CD4-positive, alpha-beta memory T cell (primary cell): ENCODE data around the gene CDHR5. TPM values are rescaled to one million over a fixed set of nuclear protein-coding genes. Genes with fewer than 3 reads are reported as not detected.

Experiments used
- CTCF ChIA-PET: fragments of 350-600 bp; sonication (Branson Sonifier 250); formaldehyde crosslinking; loops from one replicate; lab custom pipeline; 2021; ENCODE audit warnings: inconsistent platforms; ENCODE audit not compliant: partially characterized antibody; lab: Charles Lee
- POLR2A ChIA-PET: fragments of 350-600 bp; sonication (Branson Sonifier 250); formaldehyde crosslinking; loops from one replicate; lab custom pipeline; 2021; ENCODE audit not compliant: partially characterized antibody; lab: Charles Lee
- DNase-seq, 5 donors: peaks; one replicate each; pipeline versions ENCODE4 v3.0.0 to v3.0.0-alpha.2; 2020 to 2022; ENCODE audit warnings: mixed read lengths in 1 of 5
- H3K27ac ChIP-seq: one replicate; pipeline ENCODE4 v1.7.0; 2013; ENCODE audit warnings: low read depth, low read length
- H3K27me3 ChIP-seq: 2 replicates; pipeline ENCODE4 v1.7.0; 2013; ENCODE audit warnings: mild to moderate bottlenecking, low read length, moderate library complexity; ENCODE audit not compliant: insufficient read depth
- H3K36me3 ChIP-seq: 2 replicates; pipeline ENCODE4 v1.7.0; 2013; ENCODE audit warnings: mild to moderate bottlenecking, low read length, moderate library complexity; ENCODE audit not compliant: insufficient read depth
- H3K4me1 ChIP-seq: 2 replicates; pipeline ENCODE4 v1.7.0; 2013; ENCODE audit warnings: mild to moderate bottlenecking, low read length, moderate library complexity; ENCODE audit not compliant: insufficient read depth
- H3K4me3 ChIP-seq, 2 donors: one replicate each; pipeline ENCODE4 v1.7.0; 2013; ENCODE audit warnings: low read length in 2 of 2, mild to moderate bottlenecking in 1 of 2
- H3K9me3 ChIP-seq, 2 donors: one replicate each; pipeline ENCODE4 v1.7.0; 2013; ENCODE audit warnings: low read length in 2 of 2, control low read depth in 1 of 2; ENCODE audit not compliant: control insufficient read depth in 1 of 2
- H3K27ac Mint-ChIP-seq, 7 donors: one replicate each; pipeline ENCODE4 v1.8.0; 2020 to 2021; ENCODE audit warnings: mixed read lengths in 7 of 7, mild to moderate bottlenecking in 6 of 7, inconsistent platforms in 3 of 7, moderate library complexity in 3 of 7
- H3K27me3 Mint-ChIP-seq, 2 donors: one replicate each; pipeline ENCODE4 v1.8.0; 2020 to 2021; ENCODE audit warnings: mixed read lengths in 2 of 2
- H3K36me3 Mint-ChIP-seq, 2 donors: one replicate each; pipeline ENCODE4 v1.8.0; 2020 to 2021; ENCODE audit warnings: mixed read lengths in 2 of 2, inconsistent platforms in 1 of 2, mild to moderate bottlenecking in 1 of 2
- H3K4me1 Mint-ChIP-seq, 4 donors: one replicate each; pipeline ENCODE4 v1.8.0; 2020 to 2021; ENCODE audit warnings: mixed read lengths in 4 of 4, mild to moderate bottlenecking in 1 of 4
- H3K4me3 Mint-ChIP-seq, 8 donors: one replicate each; pipeline ENCODE4 v1.8.0; 2020 to 2021; ENCODE audit warnings: mixed read lengths in 8 of 8, mild to moderate bottlenecking in 7 of 8, moderate library complexity in 6 of 8, inconsistent platforms in 3 of 8
- H3K9me3 Mint-ChIP-seq, 8 donors: one replicate each; pipeline ENCODE4 v1.8.0; 2020 to 2021; ENCODE audit warnings: mixed read lengths in 8 of 8, mild to moderate bottlenecking in 5 of 8, inconsistent platforms in 3 of 8, moderate library complexity in 1 of 8
- intact Hi-C: fragments of 100-400 bp; cut with micrococcal nuclease; formaldehyde crosslinking; loops from one replicate; pipeline ENCODE4 v1.15.1; 2023
- polyA plus RNA-seq, 2 donors: library from polyadenylated mRNA; unstranded; fragments of 300-500 nt; fragmentation: Illumina TruSeq; gene quantifications; one replicate each; pipeline ENCODE4 v1.2.3, GENCODE V29; 2021
- total RNA-seq, 2 experiments: library from RNA; stranded (reverse); gene quantifications; one replicate each; pipeline ENCODE4 v1.2.3, GENCODE V29; 2021

Gene CDHR5
- total and polyA plus RNA-seq, 4 experiments from 2014 or later: not detected

GRCh38 chr11:611001-611996 lies 13.5 kb downstream of the CDHR5 start:
- intact Hi-C loops: no loop called here

DNA sequence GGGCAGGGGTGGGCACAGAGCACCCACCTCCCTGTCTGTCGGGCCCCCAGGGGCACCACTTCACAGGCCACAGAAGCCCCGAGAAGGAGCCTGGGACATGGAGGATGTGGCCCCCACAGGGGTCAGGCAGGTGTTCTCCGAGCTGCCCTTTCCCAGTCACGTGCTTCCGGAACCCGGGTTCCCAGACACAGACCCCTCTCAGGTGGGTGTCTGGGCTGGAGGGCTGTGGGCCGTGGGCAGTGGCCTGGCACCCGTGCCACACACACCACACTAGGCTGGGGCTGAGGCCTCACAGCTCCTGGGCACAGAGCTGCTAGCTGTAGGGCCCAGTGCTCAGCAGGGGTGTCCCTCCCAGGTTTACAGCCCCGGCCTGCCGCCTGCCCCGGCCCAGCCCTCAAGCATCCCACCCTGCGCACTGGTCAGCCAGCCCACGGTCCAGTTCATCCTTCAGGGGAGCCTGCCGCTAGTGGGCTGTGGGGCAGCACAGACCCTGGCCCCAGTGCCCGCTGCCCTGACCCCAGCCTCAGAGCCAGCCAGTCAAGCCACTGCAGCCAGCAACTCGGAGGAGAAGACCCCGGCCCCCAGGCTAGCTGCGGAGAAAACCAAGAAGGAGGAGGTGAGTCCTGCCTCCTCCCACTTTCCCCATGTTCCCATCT lies 14.5 kb downstream of the CDHR5 start:
- H3K9me3 Mint-ChIP-seq: no peaks in the 10 kb centered on the region
- intact Hi-C loops: no loop called here
- no peaks in the 10 kb centered on the region for H3K27me3 ChIP-seq
- peak in 1 of 5 donors; percentile 17 for DNase-seq
- POLR2A ChIA-PET: interaction anchor here (2.5 kb wide), 1 partner anchor 75 kb away, joined by 7 read pairs; the partner anchor contains the start of gene HRAS
- H3K27ac ChIP-seq: no peak overlapping the region
- H3K27ac Mint-ChIP-seq: peak overlapping the region in 2 of 7 donors; percentile 70 to 93
- no peak overlapping the region for H3K4me3 ChIP-seq
- no peak overlapping the region for H3K4me3 Mint-ChIP-seq
- H3K27me3 Mint-ChIP-seq: no peaks in the 10 kb centered on the region
- H3K4me1 Mint-ChIP-seq: peaks cover 4 to 23% (median 15%) of the 10 kb centered on the region in 4 donors
- H3K36me3 ChIP-seq: peaks cover 68% of the 10 kb centered on the region
- no peaks in the 10 kb centered on the region for H3K9me3 ChIP-seq
- CTCF ChIA-PET: no interaction called here
- peaks cover 23% of the 10 kb centered on the region for H3K4me1 ChIP-seq
- H3K36me3 Mint-ChIP-seq: peaks cover 10 to 33% of the 10 kb centered on the region in 2 donors

More at GRCh38 chr11:611001-611996, 13.5 kb downstream of the CDHR5 start:
- Histone ChIP-seq H3K4me3 (no peak overlapping the region), H3K4me1 (peaks cover 25% of the 10 kb centered on the region), H3K27ac (no peak overlapping the region), H3K27me3 (no peaks in the 10 kb centered on the region), H3K36me3 (peaks cover 58% of the 10 kb centered on the region), H3K9me3 (no peaks in the 10 kb centered on the region)
- Mint-ChIP-seq H3K9me3 (peaks cover 0 to 2% (median 0%) of the 10 kb centered on the region in 8 donors), H3K27ac (peak overlapping the region in 5 of 7 donors; percentile 88 to 95 (median 93)), H3K4me1 (peaks cover 5 to 31% (median 18%) of the 10 kb centered on the region in 4 donors), H3K36me3 (peaks cover 10 to 33% of the 10 kb centered on the region in 2 donors), H3K4me3 (no peak overlapping the region), H3K27me3 (no peaks in the 10 kb centered on the region)
- peak in 1 of 5 donors; percentile 12 for DNase-seq
- ChIA-PET POLR2A (interaction anchor here (0.8 to 4.1 kb wide), 9 partner anchors 33 to 185 kb away, joined by 3 to 27 read pairs (median 3); partner anchors contain the start of genes DEAF1, HRAS, PHRF1 and TMEM80), CTCF (no interaction called here)

DNA sequence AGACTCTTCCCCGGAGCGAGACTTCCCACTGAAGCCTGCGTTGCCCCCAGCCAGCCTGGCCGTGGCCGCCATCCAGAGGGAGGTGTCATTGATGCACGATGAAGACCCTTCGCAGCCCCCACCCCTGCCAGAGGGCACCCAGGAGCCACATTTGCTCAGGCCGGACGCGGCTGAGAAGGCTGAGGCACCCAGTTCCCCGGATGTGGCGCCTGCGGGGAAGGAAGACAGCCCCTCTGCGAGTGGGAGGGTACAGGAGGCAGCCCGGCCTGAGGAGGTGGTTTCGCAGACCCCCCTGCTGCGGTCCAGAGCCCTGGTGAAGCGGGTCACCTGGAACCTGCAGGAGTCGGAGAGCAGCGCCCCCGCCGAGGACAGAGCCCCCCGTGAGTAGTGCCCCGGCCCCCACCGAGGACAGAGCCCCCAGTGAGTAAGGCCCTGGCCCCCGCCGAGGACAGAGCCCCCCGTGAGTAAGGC lies 15.4 kb downstream of the CDHR5 start:
- peaks cover 14% of the 10 kb centered on the region for H3K4me1 ChIP-seq
- POLR2A ChIA-PET: no interaction called here
- no peaks in the 10 kb centered on the region for H3K27me3 ChIP-seq
- no peak overlapping the region for H3K27ac ChIP-seq
- intact Hi-C loops: no loop called here
- Mint-ChIP-seq H3K4me3 (no peak overlapping the region), H3K4me1 (peaks cover 2 to 21% (median 11%) of the 10 kb centered on the region in 4 donors), H3K9me3 (no peaks in the 10 kb centered on the region), H3K36me3 (peaks cover 14 to 39% of the 10 kb centered on the region in 2 donors), H3K27ac (peak overlapping the region in 1 of 7 donors; percentile 29), H3K27me3 (no peaks in the 10 kb centered on the region)
- H3K9me3 ChIP-seq: no peaks in the 10 kb centered on the region
- H3K4me3 ChIP-seq: no peak overlapping the region
- peaks cover 74% of the 10 kb centered on the region for H3K36me3 ChIP-seq
- CTCF ChIA-PET: no interaction called here
- peak in 1 of 5 donors; percentile 25 for DNase-seq

- no peak overlapping the region for H3K27ac ChIP-seq
- ChIA-PET CTCF (no interaction called here), POLR2A (no interaction called here)
- Mint-ChIP-seq H3K27ac (peak overlapping the region in 3 of 7 donors; percentile 53 to 79 (median 68)), H3K4me3 (no peak overlapping the region), H3K27me3 (no peaks in the 10 kb centered on the region), H3K4me1 (peaks cover 2 to 15% (median 8%) of the 10 kb centered on the region in 4 donors), H3K36me3 (peaks cover 18 to 44% of the 10 kb centered on the region in 2 donors), H3K9me3 (no peaks in the 10 kb centered on the region)
- DNase-seq: no peak
- no peaks in the 10 kb centered on the region for H3K27me3 ChIP-seq
- no peak overlapping the region for H3K4me3 ChIP-seq
- intact Hi-C loops: no loop called here
- H3K36me3 ChIP-seq: peaks cover 74% of the 10 kb centered on the region
- no peaks in the 10 kb centered on the region for H3K9me3 ChIP-seq
- peaks cover 9% of the 10 kb centered on the region for H3K4me1 ChIP-seq
Measured at GRCh38 chr11:608791-609251, 15.9 kb downstream of the CDHR5 start.

- CTCF ChIA-PET: no interaction called here
- intact Hi-C loops: no loop called here
Measured at GRCh38 chr11:607971-608659, 16.6 kb downstream of the CDHR5 start.

DNA sequence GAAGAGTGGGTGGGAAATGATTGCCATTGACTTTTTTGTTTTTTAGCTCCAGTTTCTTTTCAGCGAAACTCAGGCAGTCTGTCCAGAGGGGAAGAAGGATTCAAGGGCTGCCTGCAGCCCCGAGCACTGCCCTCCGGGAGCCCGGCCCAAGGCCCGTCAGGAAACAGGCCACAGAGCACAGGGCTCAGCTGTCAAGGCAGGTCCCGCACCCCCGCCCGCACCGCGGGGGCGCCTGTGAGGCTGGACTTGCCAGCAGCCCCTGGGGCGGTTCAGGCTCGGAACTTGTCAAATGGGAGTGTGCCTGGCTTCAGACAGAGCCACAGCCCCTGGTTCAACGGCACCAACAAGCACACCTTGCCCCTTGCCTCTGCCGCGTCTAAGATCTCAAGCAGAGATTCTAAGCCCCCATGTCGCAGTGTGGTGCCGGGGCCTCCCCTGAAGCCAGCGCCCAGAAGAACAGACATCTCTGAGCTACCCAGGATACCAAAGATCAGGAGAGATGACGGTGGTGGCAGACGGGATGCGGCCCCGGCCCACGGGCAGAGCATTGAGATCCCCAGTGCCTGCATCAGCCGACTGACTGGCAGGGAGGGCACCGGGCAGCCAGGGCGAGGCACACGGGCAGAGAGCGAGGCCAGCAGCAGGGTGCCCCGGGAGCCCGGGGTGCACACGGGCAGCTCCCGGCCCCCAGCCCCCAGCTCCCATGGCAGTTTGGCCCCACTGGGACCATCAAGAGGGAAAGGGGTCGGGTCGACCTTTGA lies 17.6 kb downstream of the CDHR5 start:
- Mint-ChIP-seq H3K4me1 (peaks cover 2 to 5% (median 2%) of the 10 kb centered on the region in 4 donors), H3K9me3 (no peaks in the 10 kb centered on the region), H3K36me3 (peaks cover 18 to 47% of the 10 kb centered on the region in 2 donors), H3K27ac (peak overlapping the region in 5 of 7 donors; percentile 5 to 73 (median 48)), H3K4me3 (no peak overlapping the region), H3K27me3 (no peaks in the 10 kb centered on the region)
- CTCF ChIA-PET: interaction anchor here (1.1 kb wide), 1 partner anchor 31 kb away, joined by 3 read pairs; no protein-coding TSS in a partner anchor
- Histone ChIP-seq H3K27me3 (no peaks in the 10 kb centered on the region), H3K36me3 (peaks cover 71% of the 10 kb centered on the region), H3K4me1 (no peaks in the 10 kb centered on the region), H3K9me3 (no peaks in the 10 kb centered on the region), H3K27ac (no peak overlapping the region), H3K4me3 (no peak overlapping the region)
- intact Hi-C loops: no loop called here
- POLR2A ChIA-PET: interaction anchor here (0.8 to 1.6 kb wide), 3 partner anchors 22 to 31 kb away, joined by 3 to 5 read pairs (median 4); no protein-coding TSS in a partner anchor
- DNase-seq: no peak

More at GRCh38 chr11:607971-608659, 16.6 kb downstream of the CDHR5 start:
- Mint-ChIP-seq H3K9me3 (no peaks in the 10 kb centered on the region), H3K4me1 (peaks cover 2 to 9% (median 4%) of the 10 kb centered on the region in 4 donors), H3K4me3 (no peak overlapping the region), H3K27ac (peak overlapping the region in 2 of 7 donors; percentile 50 to 68), H3K27me3 (no peaks in the 10 kb centered on the region), H3K36me3 (peaks cover 18 to 47% of the 10 kb centered on the region in 2 donors)
- POLR2A ChIA-PET: interaction anchor here (1.1 kb wide), 1 partner anchor 23 kb away, joined by 3 read pairs; no protein-coding TSS in a partner anchor
- no peak overlapping the region for H3K4me3 ChIP-seq
- peaks cover 3% of the 10 kb centered on the region for H3K4me1 ChIP-seq
- peak in 1 of 5 donors; percentile 14 for DNase-seq
- no peaks in the 10 kb centered on the region for H3K9me3 ChIP-seq
- no peak overlapping the region for H3K27ac ChIP-seq
- no peaks in the 10 kb centered on the region for H3K27me3 ChIP-seq
- peaks cover 77% of the 10 kb centered on the region for H3K36me3 ChIP-seq
